Stimulated activated CD8-positive, alpha-beta memory T cell treated with anti-CD3 and anti-CD28 coated beads, Interleukin-12 subunit alpha, Interleukin-12 subunit beta, amount 100 ng/mL, for 1 hour (primary cell): ENCODE results near the gene KRIT1.

ENCODE experiments used
- DNase-seq: peaks from one replicate; pipeline ENCODE4 v3.0.0-alpha.2; 2020; ENCODE audit warnings: low read depth

Gene KRIT1

GRCh38 chr7:92150450-92151017, 95.2 kb downstream of the KRIT1 start:
- DNase-seq = no peak

- DNase-seq = no peak
Observed at GRCh38 chr7:92149736-92150239, 95.9 kb downstream of the KRIT1 start.
